BJ (cell line): ENCODE results near the gene ICA1. TPM values are rescaled to one million over a fixed set of nuclear protein-coding genes. Genes with fewer than 3 reads are reported as not detected.

ENCODE experiments used
- CTCF ChIA-PET: fragments of 350-600 bp; formaldehyde crosslinking; extraction: SDS; loops from one replicate; lab custom pipeline; 2021; ENCODE audit warnings: antibody characterized with exemption, inconsistent platforms; lab: Yijun Ruan, JAX
- POLR2A ChIA-PET: fragments of 300-600 bp; sonication (Branson Sonifier 250); formaldehyde crosslinking; extraction: SDS; loops from one replicate; lab custom pipeline; 2021; ENCODE audit warnings: antibody characterized with exemption; lab: Charles Lee
- DNase-seq: peaks from one replicate; pipeline ENCODE4 v3.0.0-alpha.2; 2011; ENCODE audit warnings: low read depth
- H3K27me3 ChIP-seq: 2 replicates; pipeline ENCODE4 v1.6.0; 2011; ENCODE audit warnings: low read length; ENCODE audit not compliant: control insufficient read depth, insufficient read depth
- H3K36me3 ChIP-seq: 2 replicates; pipeline ENCODE4 v1.5.1; 2011; ENCODE audit warnings: low read length; ENCODE audit not compliant: control insufficient read depth, insufficient read depth
- H3K4me3 ChIP-seq: 2 replicates; pipeline ENCODE4 v1.5.1; 2011; ENCODE audit warnings: low read depth, mild to moderate bottlenecking, control low read depth, low read length
- CTCF ChIP-seq: IDR thresholded peaks from 2 replicates; pipeline ENCODE4 v1.5.1; 2011; ENCODE audit warnings: low read depth, mild to moderate bottlenecking, control low read depth, inconsistent platforms, low read length, moderate library complexity; ENCODE audit not compliant: insufficient read depth
- polyA plus RNA-seq: library from polyadenylated mRNA; depleted of rRNA; stranded (reverse); fragments of >200 nt; gene quantifications from 2 replicates; pipeline ENCODE4 v1.2.3, GENCODE V29; 2011

Gene ICA1
- polyA plus RNA-seq, 1 experiment = 0.15 TPM

GRCh38 chr7:8204339-8205030, 57.5 kb downstream of the ICA1 start:
- TF ChIP-seq CTCF = no peak
- CTCF ChIA-PET = interaction anchor here (0.7 to 0.9 kb wide), 2 partner anchors 12 to 13 kb away, joined by 4 read pairs; no protein-coding TSS in a partner anchor
- no peaks in the 10 kb centered on the region; the same call in none of the 2 replicates for H3K27me3 ChIP-seq
- H3K4me3 ChIP-seq = no peak overlapping the region
- POLR2A ChIA-PET = no interaction called here
- no peak for DNase-seq
- no peaks in the 10 kb centered on the region for H3K36me3 ChIP-seq

GRCh38 chr7:8201846-8202441, 60.0 kb downstream of the ICA1 start:
- Histone ChIP-seq H3K4me3 (no peak overlapping the region), H3K27me3 (no peaks in the 10 kb centered on the region; the same call in 1 of the 2 replicates), H3K36me3 (no peaks in the 10 kb centered on the region)
- ChIA-PET POLR2A (no interaction called here), CTCF (interaction anchor here (1.1 to 1.7 kb wide), 2 partner anchors 12 kb away, joined by 3 to 8 read pairs; no protein-coding TSS in a partner anchor)
- TF ChIP-seq CTCF = no peak
- DNase-seq = no peak

GRCh38 chr7:8200717-8201116, 61.2 kb downstream of the ICA1 start:
- TF ChIP-seq CTCF = no peak
- Histone ChIP-seq H3K36me3 (no peaks in the 10 kb centered on the region), H3K27me3 (no peaks in the 10 kb centered on the region; the same call in 1 of the 2 replicates), H3K4me3 (no peak overlapping the region)
- ChIA-PET CTCF (no interaction called here), POLR2A (no interaction called here)
- no peak for DNase-seq

GRCh38 chr7:8200316-8200715, 61.7 kb downstream of the ICA1 start:
- no peak overlapping the region for H3K4me3 ChIP-seq
- no peak for TF ChIP-seq CTCF
- DNase-seq = no peak
- CTCF ChIA-PET = no interaction called here
- POLR2A ChIA-PET = no interaction called here
- no peaks in the 10 kb centered on the region for H3K36me3 ChIP-seq
- H3K27me3 ChIP-seq = no peaks in the 10 kb centered on the region; the same call in 1 of the 2 replicates

GRCh38 chr7:8197994-8198698, 63.8 kb downstream of the ICA1 start:
- H3K27me3 ChIP-seq = no peaks in the 10 kb centered on the region
- no peak for DNase-seq
- no peak overlapping the region for H3K4me3 ChIP-seq
- no peak for TF ChIP-seq CTCF
- ChIA-PET POLR2A (no interaction called here), CTCF (interaction anchor here (0.5 to 0.8 kb wide), 2 partner anchors 9 to 685 kb away, joined by 3 read pairs; no protein-coding TSS in a partner anchor)
- no peaks in the 10 kb centered on the region for H3K36me3 ChIP-seq
